ENCODE measurements around the gene SAP30BP.

Gene SAP30BP

DNA sequence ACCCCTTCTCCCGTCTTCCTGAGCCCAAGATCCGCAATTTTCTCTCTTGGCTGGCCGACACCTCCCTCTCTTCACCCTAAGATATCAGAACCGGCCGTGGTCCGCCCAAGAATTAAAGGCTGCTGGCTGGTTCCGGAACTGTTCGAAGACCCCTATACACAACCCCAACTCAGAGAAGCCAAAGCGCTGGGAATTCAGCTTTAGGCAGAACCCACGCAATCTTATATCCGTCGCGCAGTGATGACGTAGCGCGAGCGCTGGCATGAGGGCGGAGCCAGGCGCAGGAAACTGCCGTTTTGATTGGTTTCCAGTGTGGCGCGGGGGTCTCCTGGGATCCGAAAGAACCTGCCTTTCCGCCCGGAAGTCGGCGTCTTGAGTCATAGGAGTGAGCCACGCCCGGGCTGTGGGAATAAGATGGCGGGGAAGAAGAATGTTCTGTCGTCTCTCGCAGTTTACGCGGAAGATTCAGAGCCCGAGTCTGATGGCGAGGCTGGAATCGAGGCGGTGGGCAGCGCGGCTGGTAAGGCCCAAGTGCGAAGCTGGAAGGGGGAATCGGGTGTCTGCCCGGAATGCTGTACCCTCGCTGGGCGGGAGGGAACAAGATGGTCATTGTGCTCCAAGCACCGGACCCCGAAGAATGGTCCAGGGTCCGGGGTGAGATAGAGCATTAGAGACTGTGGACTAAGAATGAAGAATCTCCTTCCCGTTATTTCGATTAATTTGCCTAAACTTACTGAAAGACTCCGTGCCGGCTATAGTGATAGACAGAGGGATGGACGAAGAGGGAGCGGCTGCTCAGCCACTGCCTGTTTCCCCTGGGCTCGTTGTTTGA lies at the start of gene SAP30BP, which contains the start of gene RECQL5:
SAP30BP (plus strand) TSS at position 380 of the 832 bp plus-strand sequence; CDS start at position 415, 35 bp downstream.
RECQL5 (minus strand) TSS at position 196 of the 832 bp plus-strand sequence. CDS start 597 bp downstream, outside the sequence.
- DNase-seq, result peak; percentile 98

DNA sequence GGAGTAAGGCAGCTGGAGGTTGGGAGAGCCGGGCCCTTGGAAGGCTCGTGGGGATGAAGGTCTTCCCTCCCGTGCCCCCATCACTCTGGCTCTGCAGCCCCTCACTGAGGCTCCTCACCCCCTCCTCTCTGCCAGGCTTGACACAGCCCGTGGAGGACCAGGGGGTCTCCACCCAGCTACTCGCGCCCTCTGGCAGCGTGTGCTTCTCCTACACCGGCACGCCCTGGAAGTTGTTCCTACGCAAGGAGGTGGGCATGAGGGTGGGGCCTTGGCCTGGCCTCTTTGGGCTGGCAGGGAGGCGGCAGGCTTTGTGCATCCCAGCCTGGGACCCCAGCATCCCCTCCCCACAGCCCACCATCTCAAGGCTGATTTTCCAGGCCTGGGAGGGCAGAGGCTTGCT lies 49.5 kb upstream of the SAP30BP start:
- DNase-seq, result no peak

DNA sequence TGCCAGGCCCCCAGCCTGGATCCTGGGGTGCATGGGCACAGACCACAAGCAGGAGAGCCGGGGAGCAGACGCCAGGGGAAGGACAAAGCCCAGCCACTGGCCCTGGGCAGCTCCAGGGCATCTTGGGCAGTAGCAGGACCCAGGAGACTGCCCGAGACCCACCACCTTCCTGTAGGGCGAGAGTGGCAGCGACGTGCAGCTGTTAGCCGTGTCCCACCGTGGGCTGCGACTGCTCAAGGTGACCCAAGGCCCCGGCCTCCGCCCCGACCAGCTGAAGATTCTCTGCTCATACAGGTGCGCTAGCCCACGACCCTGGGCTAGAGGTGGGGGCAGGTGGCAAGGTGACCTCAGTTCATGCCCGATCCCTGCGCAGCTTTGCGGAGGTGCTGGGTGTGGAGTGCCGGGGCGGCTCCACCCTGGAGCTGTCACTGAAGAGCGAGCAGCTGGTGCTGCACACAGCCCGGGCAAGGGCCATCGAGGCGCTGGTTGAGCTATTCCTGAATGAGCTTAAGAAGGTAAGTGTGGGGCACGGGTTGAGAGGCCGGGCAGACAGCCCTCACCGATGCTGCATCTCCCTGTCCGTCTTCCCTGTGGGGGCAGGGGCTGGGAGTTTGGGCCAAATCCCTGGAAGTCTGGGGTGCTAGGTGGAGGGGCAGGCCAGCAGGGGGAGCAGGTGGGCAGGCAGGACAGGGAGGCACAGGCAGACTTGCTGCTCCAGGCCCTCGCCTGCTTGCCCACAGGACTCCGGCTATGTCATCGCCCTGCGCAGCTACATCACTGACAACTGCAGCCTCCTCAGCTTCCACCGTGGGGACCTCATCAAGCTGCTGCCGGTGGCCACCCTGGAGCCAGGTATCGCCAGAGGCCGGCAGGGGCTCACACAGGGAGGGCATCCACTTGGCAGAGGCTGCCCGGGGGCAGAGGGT lies 47.4 kb upstream of the SAP30BP start:
- DNase-seq, result peak; percentile 26

DNA sequence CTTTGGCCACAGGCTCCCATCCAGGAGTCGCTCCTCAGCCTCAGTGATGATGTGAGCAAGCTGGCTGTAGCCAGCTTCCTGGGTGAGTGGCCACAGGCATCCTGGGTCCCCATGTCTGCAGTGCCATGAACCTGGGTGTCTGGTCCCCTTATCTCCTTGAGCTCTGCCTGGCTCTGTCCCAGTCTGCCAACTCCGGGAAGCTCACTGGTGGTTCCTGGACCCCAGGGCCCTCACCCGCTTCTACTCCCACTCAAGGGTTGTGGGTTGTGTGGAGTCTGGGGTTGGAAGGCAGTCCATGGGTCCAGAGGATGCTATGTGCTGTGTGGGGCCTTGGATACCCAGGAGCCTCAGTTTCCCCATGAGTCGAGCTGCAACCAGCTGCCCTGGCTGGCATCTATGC lies 45.6 kb upstream of the SAP30BP start:
- no peak for DNase-seq

DNA sequence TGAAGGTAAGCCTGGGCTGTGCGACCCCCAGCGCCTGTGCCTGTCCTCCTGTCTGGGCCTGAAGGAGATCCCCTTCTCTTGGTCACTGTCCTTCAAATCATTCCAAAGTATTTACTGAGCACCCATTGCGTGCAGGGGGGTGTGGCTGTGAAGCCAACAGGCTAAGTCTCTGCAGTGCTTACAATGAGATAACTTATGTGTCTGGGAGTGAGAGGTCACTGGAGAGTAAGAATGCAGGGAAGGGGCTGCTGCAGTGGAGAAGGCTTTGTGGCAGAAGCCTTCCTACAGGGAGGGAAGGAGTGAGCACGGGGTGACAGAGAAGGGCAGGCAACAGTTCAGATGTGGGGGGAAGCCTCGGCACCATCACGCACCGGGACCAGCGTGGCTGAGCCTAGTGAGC lies 45.1 kb upstream of the SAP30BP start:
- DNase-seq, result no peak

DNA sequence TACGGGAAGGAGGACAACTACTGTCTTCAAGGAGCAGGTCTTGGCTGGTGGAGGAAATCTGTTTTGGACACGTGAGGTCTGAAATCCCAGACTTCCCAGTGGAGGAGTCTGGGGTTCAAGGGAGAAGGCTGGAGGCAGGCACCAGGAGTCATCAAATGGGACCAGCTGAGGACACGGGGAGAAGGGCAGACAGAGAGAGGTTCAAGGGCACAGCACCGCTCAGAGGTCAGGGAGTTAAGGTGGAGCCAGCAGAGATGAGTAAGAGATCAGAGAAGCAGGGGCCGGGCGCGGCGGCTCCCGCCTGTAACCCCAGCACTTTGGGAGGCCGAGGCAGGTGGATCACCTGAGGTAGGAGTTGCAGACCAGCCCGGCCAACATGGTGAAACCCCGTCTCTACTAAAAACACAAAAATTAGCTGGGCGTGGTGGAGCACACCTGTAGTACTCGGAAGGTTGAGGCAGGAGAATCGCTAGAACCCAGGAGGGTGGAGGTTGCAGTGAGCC lies 44.3 kb upstream of the SAP30BP start:
- DNase-seq, result no peak

DNA sequence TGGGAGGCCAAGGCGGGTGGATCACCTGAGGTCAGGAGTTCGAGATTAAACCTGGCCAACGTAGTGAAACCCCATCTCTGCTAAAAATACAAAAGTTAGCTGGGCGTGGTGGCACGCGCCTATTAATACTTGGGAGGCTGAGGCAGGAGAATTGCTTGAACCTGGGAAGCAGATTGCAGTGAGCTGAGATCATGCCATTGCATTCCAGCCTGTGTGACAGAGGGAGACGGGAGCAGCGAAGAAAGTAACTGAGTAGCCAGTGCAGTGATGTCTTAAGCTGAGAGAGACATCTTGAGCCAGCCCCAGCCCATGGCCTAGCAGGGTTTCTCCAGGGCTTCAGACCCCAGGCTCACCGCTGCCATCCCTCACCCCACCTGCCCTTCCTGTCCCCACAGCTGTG lies 43.8 kb upstream of the SAP30BP start:
- DNase-seq, result no peak

DNA sequence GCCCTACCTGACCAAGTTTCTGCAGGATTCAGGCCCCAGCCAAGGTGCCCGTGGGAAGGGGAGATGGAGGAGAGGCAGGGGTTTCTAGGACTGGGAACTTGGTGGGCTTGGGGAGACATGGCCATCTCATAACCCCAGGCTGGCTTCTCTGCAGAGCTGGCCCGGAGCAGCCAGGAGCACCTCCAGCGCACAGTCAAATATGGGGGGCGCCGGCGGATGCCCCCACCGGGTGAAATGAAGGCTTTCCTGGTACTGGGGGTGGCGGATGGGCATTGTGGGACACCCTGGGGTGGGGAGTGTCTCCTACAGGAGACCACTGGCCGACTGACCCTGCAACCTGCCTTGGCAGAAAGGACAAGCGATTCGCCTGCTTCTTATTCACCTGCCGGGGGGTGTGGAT lies 43.1 kb upstream of the SAP30BP start:
- no peak for DNase-seq

DNA sequence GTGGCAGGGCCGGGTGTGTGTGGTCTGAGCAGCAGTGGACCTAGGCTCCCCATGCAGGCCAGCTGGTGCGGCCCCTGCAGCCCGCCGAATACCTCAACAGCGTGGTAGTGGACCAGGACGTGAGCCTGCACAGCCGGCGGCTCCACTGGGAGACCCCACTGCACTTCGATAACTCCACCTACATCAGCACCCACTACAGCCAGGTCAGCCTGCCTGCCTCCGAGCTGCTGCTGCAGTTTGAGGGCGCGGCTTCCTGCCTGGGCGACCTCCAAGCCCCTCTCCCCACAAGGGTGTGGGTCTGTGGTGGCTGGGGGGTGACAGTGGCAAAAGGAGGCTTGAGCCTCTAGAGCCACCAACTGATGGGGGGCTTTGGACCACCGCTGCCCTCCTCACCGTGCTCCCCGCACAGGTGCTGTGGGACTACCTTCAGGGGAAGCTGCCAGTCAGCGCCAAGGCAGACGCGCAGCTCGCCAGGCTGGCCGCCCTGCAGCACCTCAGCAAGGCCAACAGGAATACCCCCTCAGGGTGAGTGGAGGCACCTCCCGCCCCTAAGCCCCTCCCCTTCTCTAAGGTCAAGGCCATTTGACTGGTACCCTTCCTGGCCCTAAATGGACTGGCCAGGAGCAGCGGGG lies 42.3 kb upstream of the SAP30BP start:
- DNase-seq, result no peak

DNA sequence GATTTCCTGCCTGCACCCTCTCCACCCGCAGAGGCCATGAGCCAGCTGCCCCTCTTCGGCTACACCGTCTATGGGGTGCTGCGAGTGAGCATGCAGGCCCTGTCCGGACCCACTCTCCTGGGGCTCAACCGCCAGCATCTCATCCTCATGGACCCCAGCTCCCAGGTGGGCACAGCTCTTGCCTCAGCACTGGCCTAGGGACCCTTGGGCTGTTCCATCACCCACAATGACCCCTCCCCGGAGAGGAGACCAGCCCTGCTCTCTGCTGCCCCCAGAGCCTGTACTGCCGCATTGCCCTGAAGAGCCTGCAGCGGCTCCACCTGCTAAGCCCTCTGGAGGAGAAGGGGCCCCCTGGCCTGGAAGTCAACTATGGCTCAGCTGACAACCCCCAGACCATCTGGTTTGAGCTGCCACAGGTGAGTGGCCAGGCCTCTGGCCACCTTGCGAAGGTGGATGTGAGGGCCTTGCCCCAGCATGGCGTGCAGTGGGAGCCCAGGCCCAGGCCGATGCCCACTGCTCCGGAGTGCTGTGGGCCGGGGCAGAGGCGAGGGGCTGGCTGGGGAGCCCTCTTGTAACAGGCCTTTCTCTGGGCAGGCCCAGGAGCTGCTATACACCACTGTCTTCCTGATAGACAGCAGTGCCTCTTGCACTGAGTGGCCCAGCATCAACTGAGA lies 41.2 kb upstream of the SAP30BP start:
- DNase-seq, result peak; percentile 22

DNA sequence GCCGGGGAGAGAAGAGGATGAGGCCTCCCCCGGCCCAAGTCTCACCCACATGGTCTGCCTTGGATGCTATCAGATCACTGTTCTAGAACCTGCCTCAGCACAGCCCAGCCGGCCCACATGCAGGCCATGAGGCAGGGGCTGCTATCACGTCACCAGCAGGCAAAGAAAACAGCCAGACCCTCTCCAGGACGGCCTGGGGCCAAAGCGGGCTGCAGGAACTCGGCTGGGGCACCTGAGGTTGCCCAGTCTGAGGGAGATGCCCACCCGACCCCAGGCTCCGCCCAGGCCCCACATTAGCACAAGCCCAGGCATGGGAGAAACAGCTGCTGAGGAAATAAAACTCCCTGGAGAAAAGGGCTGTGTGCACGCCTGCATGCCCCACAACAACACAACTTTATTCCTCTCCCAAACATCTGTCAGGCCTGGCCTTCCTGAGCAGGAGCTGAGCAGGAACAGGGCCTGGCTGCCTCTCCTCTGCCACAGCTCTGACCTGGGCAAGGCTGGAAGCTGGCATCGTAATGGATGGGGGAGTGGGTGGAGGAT lies 40.6 kb upstream of the SAP30BP start:
- peak; percentile 80 for DNase-seq

DNA sequence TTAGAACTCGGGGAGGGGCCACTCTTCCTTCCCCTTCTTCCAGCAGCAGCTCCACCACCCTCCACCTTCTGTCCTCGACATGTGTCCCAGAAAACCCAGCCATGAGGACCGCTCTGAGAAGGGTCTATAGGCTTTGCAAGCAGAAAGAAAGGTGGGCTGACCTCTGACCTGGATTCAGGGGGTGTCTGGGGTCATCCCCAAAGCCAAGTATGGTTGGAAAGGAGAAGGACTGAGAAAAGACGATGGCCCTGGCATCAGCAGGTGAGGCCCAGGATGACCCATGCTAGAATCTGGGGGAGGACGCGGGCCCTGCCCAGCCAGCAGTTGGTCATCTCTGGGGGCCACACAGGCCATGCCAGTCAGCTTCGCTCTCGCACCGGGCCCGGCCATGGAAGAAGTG lies 40.0 kb upstream of the SAP30BP start:
- DNase-seq, result no peak

DNA sequence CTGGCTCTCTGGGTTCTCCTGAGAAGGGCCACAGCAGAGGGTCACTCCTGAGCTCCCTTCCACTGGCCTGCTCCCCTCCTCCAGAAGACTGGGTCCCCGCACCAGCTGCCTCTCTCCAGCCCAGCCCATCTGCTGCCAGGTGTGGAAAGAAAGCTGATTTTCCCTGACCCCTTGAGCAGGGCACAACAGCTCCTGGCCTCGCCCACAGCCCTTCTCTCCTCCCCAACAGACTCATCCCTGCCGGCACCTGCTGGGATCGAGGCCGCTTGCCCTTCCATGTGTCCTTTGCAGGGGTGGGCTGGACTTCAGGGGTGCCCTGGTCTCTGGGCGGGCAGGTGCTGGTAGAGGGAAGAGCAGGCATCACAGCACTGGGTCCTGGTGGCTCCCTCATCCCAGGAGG lies 38.7 kb upstream of the SAP30BP start:
- no peak for DNase-seq

DNA sequence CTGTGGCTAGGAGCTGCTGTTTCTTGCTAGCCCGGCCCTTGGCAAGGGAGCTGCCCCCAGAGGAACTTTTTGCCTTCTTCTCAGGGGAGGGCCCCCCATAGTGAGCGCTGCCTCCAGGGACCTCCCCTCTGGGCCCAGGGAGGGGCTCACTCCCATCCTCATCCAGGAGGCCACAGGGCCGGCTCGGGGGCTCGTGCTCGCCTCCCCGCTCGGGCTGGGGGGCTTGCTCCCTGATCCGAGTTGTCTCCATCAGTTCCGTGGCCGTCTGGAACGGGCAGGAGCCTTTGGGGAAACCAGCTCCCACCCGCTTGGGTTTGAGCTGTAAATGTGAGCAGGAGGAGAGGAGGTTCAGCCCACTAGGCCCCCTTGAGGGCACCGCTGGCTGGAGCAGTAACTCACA lies 38.0 kb upstream of the SAP30BP start:
- no peak for DNase-seq

DNA sequence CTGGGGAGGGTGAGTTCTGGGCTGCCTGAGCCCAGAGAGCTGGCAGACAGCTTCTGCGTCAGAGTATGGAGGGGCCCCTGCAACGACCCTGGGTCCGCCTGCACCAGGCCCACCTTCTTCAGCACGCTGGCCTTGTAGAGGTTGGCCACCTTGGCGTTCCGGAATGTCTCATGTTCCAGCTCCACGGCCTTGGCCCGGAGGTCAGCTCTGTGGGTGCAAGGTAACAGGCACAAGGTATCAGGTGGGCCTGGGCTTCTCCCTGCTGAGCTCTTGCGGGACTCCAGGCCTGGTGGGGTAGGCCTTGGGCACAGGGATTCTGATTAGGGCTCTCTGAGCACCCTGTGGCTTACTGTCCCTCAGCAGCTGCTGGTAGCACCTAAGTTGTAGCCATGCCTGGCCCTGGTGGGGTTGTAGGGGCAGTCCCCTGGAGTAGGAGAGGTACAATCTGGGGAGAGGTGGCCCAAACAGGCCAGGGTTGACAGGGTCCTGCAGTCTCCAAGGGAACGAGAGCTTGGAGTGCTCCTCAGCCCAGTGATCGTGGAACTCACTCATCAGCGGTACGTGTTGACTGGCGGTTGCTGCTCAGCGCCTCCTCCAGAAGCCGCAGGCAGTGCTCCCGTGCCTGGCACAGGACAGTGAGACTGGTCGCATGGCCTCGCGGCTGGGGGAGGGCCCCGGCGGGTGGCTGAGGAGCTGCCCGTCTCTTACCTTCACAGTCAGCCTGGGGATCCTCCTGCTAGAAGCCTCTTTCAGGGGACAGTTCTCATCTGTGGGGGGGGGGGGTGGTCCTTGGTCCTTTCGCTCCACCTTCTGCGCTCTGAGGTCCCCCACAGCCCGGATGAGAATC lies 36.8 kb upstream of the SAP30BP start:
- DNase-seq, result no peak

DNA sequence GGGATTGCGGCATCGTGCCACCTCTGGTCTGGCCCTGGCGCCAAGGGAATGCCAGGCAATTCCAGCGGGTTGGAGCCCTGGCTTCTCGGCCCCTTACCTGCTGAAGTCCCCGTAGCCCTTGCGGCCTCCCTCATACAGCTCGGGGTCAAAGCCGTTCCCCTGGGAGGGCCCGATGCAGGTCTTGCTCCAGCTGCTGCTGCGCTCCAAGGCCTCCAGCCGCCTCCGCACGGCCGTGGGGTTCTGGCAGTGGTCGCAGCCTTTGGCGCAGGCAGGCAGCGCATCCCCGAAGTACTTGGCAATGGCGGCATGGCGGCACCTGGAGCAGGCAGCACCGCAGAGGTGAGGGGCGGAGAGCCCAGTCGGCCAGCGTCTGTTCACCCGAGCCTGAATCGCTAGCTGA lies 35.8 kb upstream of the SAP30BP start:
- DNase-seq, result no peak

DNA sequence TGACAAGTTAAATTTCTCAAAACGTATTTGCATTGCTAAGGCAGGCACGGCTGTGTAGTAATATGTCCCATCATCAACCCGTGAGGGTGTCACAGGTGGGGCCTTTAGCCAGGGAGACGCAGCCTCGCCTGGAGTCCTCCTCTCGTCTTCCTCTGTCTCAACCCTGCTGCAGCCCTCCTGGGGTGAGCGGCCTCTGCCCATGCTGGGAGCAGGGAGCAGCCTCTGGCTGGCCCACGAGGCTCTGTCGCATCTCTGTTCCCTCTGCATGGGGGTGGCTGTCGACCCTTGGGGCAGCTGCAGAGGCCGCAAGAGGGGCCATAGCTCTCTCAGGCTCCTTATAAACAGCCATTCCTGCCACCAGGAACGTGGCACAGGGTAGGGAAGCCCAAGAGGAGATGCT lies 34.7 kb upstream of the SAP30BP start:
- no peak for DNase-seq

DNA sequence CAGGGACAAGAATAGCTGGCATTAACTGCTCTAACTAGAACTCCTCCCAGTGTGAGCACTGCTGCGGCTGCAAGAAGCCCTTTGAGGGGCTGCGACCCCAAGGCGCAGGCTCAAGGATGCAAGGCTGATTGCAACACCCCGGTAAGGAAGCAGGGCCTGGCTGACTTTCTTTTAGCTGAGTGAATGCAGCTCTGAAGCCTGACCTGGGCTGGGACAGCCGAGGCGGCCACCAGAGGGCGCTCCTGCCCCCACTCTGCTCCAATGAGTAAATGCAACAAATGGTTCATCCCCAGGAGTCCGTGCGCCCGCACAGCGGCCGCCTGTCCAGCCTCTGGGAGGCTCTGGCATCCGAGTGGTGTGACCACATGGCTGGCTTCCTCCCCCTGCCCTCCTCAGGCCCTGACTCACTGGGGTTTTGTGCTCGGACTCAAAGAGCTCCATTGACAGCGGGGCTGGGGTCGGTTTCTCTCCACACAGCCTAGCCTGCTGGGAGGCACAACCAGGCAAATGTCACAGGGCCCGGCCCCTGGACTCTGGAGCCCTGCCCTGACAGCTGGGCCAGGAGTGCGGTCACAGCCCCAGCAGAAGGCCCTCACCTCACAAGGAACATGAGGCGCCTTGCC lies 34.2 kb upstream of the SAP30BP start, which contains the start of gene SMIM5:
SMIM5 (plus strand) TSS at position 572 of the 623 bp plus-strand sequence. CDS start 6,768 bp downstream, outside the sequence.
- peak; percentile 66 for DNase-seq

DNA sequence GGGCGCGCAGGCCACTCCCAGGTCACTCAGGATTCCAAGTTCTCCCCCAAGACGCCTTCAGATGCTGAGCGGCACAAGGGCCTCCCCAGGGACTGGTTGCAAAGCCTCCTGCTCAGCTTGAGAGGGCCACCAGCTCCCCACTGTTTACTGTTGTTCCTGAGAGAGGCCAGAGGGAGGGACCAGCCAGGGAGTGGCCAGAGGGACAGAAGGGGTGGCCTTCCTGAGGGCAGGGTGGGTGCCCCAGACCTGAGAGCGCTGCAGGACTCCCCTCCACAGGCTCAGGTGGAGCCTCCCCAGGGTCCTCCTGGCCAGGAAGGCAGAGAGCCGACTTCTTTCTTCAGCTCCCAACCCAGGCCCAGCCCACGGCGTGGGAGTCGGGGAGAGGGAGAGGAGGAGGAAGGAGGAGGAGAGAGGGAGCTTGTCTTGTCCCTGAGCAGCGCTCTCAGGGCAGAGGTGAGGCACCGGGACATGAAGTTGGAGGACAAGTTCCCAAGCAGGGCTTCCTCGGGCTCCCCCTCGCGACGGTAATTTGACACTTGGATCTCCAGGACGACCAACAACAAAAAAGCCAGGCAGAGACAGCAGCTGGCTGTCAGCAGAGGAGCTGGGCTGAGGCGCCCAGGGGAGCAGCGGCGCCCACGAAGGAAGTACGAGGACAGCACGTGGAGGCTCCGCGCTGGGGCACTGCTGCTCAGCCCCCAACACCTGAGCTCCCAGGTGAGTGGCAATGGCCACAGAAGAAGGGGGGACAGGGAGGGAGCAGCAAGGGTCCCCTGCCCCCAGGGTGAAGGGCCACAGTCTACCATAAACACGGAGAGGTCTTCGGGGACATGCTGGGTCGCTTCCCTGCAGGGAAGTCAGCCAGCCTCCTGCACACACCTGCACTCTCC lies 33.4 kb upstream of the SAP30BP start:
- DNase-seq, result peak; percentile 89

DNA sequence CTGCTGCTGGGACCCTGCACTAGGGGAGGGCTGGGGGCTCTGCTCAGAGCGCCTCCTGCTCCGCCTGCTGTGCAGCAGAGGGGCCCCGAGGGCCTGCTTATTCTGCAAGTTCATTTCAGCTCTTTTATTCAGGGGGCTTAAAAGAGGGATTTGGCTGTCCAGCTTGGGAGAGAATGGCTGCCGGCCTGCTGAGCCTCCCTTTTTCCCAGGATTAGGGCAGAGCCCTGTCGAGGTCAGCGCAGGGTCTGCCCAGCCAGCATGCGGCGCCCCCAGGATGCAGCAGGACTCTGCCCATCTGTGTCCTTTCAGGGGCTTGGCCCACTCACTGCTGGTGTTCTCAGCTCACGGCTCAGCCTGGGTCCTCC lies 32.8 kb upstream of the SAP30BP start:
- no peak for DNase-seq

All from NCI-H1694 (cell line).